SHP77 (cell line): Measurements from ENCODE around the gene PACSIN3.

Source experiments
- DNase-seq, 2 experiments: peaks; one replicate each; lab custom pipeline; 2025; lab: John Stamatoyannopoulos, UW

The PACSIN3 gene

DNA sequence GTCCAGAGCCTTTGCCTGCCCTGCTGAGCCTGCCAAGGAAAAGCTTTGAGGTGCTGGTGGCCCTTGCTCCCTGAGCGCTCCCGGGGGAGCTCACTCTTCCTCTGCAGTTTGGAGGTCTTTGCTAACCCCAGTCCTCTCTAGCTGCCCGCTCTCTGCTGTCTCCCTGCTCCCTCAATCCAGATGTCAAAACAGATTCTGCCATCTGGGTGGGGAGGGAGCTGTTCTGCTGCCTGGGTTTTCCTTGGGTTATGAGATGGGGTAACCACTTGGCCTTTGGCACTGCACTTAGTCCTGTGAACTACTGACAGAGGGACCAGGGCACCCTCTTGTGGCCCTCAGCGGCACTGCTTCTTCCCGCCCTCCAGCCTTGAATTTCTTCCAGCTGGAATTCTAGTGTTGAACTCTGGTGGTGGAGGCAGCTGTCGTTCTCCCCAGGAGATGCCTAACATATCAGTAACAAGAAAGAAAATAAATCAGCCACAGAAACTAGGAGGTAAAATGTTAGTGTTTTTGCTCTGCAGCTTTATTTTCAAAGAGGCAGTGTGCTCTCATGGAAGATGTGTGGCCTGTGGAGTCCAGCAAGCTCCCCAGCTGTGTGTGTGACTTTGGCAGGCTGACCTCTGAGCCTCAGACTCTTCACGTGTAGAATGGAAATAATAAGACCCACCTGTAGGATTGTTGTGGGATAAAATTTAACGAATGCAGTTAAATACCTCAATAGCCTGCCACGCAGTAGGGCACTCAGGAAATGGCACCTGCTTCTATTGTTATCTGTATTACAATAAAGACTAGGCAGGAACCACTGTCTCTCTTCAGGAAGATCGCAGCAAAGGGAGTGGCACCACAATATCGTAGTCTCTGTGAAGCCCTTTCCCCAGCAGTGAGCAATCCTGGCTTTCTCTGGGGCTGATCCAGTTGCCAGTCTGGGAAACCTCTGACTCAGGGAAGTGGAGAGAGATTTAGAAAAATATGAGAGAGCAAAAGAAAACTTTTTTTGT lies 33.0 kb downstream of the PACSIN3 start:
- peak; percentile 73 to 81 for DNase-seq

DNA sequence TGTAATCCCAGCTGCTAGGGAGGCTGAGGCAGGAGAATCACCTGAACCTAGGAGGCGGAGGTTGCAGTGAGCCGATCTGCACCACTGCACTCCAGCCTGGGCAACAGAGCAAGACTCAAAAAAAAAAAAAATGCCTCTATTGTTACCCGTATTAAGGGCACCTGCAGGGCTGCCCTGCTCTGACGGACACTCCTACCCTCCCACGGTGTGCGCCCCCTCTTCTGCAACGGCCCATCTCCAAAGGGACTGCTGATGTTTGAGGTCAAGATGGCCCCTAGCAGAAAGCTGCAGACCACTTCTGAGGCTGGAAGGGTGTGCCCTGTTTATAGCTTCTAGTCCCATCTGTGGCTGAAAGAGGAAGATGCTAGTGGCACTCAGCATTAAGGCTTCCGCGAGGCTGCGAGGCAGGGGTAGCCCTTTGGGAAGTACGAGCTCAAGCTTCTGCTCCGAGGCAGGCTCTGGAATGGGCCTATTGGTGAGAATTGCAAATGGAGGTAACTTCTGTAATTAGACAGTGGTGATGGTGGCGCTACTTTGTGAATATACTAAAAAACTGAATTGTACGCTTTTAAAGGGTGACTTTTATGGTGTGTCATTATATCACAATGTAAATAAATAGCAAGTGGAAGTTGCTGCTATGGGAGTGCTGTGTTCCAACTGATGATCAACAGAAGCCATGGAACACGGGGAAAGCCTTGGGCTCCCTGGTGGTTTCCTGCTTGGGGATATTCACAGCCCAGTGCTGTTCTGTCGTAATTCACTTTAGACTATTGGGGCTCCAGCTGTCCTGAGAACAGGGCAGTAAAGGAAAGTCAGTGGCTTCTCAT lies 33.9 kb downstream of the PACSIN3 start:
- DNase-seq, result no peak

DNA sequence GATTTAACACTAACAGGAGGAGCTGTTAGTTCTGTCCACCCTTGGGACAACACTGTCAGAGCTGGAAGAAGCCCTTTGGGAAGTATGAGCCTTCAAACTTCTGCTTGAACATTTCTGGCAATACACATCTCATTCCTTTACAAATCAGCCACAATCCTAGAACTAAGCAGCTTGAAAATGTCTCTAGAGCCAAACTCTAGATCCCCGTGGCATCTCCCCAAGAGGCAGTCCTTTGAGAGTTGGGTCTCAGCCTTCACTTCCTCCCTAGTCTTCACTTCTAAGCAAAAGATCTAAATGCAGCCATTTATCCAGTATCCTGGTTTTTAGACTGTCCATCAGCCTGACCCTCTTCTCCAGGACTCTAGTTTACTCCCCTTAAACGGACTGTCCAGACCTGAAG lies 36.5 kb downstream of the PACSIN3 start:
- DNase-seq, result no peak

DNA sequence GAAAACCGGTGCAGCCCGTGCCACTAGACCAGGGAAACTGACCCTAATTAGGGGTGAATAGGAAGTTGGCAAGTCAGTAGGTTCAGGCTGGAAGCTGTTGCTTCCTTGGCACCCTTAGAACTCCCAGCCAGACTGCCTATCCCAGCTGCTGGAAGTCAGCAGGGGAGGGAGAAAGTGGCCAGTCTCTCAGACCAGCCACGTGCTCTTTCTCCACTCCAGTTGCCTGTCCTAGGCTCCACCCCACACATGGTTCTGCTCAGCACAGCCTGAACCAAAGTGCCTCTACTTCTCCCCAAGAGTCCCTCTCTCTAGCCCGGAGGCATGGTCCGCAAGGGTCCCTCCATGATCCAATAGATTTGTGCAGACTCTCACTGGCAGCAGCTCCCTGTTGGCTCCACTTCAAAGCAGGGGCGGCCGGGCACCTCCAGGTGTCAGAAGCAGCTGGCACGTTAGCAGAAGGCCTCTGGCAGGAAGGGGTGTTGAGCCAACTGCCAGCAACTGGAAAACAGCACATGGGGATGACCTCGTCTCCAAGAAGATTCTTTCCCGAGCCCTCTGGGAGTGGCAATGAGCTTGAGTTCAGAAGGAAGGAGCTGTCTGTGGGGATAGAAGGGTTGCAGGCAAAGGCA lies 37.2 kb downstream of the PACSIN3 start:
- peak; percentile 88 to 89 for DNase-seq

DNA sequence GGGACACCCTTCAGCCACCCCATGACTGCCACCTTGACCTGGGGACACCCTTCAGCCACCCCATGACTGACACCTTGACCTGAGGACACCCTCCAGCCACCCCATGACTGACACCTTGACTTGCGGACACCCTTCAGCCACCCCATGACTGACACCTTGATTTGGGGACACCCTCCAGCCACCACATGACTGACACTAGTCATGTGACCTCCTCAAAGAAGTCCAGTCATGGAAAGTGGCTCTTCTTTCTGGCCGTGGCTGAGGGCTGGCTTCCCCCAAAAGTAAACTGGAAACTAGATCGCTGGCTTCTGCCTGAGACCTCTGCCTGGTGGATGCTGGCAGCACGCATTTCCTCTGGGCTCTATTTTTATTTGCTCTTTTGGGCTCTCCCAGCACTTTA lies 38.0 kb downstream of the PACSIN3 start:
- no peak for DNase-seq

DNA sequence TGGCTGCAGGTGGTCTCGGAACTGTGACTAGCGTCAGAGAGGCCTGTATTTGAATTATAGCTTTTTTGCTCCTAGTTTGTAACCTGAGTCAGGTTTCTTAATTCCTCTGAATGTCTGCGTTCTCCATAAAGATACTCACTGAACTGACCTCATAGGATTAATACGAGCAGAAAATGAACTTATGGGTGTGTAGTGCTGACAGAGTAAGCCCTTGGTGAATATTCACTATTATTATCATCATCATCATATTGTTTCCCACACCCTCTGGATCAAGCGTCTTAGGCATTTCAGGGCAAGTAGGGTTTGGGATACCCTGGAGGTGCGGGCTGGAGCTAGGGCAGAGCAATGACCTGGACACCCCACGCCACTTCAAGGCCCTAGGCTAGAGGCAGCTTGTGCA lies 38.6 kb downstream of the PACSIN3 start:
- DNase-seq, result no peak

DNA sequence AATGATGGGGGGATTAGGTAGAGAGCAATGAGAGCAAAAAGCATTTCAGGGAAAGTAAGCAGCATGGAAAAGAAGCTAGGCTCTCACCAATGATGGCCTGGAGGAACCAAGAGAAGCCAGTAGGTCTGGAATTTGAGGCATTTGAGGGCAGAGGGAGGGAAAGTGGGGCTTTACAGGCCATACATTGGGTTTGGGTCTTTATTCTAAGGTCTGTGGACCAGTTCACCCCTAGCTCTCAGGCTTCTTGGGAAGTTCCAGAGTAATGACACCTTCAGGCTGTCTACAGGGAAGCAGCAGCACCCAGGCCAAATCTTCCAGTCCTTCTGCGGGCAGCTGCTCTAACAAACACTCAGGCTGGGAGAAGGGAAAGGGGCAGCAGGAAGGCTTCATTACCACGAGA lies 39.0 kb downstream of the PACSIN3 start:
- peak; percentile 38 to 54 for DNase-seq

DNA sequence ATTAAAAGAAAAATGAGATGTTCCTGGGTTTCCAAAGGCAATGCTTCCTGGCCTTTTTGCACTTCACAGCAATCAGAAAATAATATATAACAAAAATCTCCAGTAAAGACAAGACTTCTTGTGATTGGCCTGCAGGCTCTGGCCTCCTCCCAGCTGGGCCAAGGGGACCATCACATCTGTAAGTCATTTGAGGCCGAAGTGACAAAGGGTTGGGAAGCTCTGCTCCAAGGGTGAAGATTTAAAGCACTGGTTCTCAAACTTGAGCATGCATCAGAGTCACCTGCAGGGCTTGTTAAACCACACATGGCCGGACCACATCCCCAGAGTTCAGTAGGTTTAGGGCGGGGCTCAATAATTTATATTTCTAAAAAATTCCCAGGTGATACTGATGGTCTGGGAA lies 41.7 kb downstream of the PACSIN3 start:
- DNase-seq, result no peak

DNA sequence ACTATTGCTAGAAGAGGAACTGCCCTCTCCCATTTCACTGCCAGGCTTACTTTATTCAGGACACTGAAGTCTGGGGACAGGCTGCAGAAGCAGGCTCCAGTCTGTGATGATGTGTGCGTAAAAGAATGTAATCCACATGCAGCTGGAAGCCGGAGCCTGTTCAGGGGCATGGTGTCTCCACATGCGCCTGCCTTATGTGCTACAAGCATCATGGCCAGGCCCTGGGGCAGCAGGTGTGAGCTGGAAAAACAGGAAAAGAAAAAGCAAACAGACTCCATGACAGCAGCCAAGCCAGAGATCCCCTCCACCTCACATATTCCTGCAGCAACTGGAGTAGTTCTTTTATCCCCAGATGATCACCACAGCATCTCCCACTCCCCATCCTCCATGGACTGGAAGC lies 42.9 kb downstream of the PACSIN3 start:
- DNase-seq, result peak; percentile 89 to 90

DNA sequence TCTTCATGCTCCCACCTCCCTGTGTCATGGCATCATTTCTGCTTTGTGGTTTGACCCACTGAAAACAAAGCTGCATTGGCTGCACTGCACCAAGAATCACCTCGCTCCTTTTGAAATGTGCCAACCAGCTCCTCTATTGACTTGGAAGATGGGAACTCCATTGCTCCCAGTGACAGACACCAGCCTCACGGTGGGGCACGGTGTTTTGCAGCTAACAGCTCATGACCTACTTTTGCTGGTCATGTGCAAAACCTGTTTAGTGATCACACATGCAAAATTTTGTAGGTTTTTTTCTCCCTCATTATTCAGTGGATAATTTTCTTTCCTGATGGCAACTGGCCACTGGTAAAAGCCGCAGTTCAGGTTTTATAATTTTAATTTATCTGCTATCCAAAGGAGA lies 46.4 kb downstream of the PACSIN3 start:
- no peak for DNase-seq

DNA sequence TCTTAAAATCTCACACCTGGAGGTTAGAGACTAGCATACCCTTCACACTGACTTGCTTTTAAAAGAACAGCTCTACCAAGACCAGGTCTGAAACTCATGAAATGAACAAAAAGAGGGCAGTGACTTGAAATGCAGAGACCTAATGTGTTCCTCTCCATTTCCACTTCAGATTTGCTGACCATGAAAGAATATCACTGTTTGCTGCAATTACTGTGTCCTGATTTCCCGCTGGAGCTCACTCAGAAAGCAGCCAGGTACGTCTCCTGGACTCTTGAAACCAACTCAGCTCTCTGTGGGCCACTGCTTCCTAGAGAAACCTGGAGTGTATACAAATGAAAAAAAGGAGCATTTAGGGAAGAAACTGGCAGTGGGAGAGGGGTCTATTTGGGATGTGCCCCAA lies 48.8 kb downstream of the PACSIN3 start:
- DNase-seq, result no peak

DNA sequence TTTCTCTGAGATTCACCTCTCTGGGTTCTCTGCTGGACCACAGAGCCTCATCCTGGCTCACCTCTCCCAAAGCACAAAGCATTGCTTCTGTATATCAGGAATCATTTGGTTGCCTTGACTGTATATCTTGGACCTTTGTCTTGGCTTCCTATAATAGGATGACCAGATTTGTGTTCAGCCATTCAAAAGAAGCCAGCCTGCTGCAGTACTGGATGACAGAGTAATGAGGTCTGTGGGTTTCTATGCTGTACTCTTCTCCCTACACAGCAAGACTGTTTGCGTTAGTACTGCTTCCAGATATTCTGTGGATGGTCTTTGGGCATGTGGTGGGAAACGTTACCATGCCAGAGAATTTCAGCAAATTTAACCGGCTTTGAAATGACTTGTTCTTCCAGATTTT lies 49.3 kb downstream of the PACSIN3 start:
- no peak for DNase-seq

DNA sequence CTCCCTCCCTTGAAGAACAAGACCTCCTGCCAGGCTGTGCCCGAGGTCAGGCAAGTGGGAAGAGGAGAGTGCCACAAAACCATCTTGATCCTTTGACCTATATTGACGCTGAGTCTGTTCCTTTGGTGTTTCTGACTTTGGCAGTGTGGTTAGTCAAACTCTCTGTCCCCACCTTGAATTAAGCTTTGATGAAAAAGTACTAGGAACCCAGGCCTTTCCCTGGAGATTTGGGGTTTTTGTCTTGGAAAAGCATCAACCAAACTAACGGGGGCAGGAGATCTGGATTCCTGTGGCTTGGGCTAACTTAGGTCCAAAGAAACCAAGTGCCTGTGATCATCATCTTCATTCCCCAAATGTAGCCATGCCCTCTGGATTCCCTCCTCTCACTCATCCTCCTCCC lies 49.9 kb downstream of the PACSIN3 start:
- DNase-seq, result no peak

DNA sequence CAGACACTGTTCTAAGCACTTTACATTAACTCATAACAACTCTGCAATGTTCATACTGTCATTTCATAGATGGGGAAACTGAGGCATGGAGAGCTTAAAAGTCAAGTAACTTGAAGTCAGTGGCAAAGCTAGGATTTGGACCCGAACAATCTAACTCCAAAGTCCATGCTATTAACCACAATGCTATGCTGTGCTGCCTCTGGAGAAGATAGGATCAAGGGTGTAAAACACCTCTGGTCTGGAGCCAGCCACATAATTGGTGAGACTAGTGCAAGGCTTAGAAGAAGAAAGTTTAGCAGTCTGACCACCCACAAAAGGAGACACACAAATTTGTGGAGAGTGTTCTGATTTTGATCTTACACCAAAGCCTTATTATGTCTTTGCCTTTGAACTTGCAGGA lies 53.3 kb downstream of the PACSIN3 start:
- DNase-seq, result no peak

DNA sequence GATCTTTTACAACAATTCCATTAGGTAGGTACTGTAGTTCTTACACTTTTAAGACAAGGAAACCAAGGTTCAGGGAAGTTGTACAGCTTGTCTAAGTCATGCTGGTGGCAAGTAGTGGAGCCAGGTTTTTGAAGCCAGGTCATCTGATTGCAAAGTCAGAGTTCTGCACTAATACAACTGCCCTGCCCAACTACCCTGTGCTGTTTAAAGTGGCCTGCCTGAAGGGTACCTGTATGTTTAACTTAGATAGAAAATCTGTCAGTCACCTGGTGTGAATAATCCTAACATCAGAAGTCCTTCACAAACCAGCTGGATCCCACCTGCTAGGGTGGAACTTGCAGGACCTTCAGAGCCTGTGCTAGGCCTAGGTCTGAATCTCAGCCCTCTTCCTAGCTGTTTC lies 53.7 kb downstream of the PACSIN3 start:
- DNase-seq, result no peak

DNA sequence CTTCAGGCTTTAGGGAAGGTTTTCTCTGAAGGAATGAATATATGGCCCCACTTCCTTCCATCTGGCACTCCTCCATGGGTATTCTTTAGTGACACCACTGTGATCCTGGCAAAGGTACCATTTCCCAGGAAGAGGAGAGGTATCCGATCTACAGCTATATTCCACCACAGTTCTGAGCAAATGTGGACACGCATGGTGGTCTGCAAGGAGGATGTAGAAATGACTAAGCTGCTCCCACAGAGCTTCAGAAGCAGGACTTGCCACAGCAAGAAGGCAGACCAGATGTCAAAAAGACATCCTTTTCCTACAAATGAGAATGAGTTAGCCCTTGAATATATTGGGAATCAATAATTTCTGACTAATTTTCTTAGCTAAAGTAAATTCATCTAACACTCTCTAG lies 55.1 kb downstream of the PACSIN3 start:
- no peak for DNase-seq

DNA sequence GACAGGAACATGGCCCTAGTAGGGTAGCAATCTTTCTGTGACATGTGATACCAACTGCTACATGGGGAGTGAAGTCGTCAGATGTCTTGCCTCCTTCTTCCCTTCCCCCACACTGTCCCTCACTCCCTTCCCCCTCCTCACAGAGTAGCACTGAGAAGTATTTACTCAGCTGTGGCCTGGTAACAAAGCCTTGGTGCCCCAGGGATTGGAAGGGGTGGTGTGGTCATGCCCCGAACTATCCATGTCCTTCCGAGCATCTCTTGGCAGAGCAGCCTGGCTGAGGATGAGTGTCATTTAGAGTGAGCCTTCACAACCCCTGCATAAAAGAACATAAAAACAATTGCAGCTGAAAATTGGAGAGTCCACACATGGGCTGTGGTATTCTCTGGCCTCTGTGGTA lies 55.7 kb downstream of the PACSIN3 start:
- DNase-seq, result peak; percentile 90 to 96
